Transverse colon (tissue), 3 donors: ENCODE data around the gene NOP56.

Experiments used
- CTCF ChIP-seq, 5 experiments: fragments of 200-600 bp in 3 of 5; fragments of 450-650 bp in 2 of 5; sonication (generic) in 3 of 5; IDR thresholded peaks; 1 replicate in 2 of 5; 2 replicates in 3 of 5; pipeline ENCODE4 v1.5.1; 2016 to 2017; ENCODE audit warnings: antibody characterized with exemption in 5 of 5, inconsistent platforms in 3 of 5, mild to moderate bottlenecking in 2 of 5, moderate library complexity in 1 of 5
- EP300 ChIP-seq: sonication (generic); formaldehyde crosslinking; IDR thresholded peaks from one replicate; pipeline ENCODE4 v1.6.1; 2017; ENCODE audit warnings: antibody characterized with exemption, low read depth
- POLR2A ChIP-seq: fragments of 450-650 bp; IDR thresholded peaks from one replicate; pipeline ENCODE4 v1.6.1; 2016; ENCODE audit warnings: antibody characterized with exemption, mild to moderate bottlenecking, moderate library complexity

GRCh38 chr20:2706688-2707352 lies 54.4 kb downstream of the NOP56 start:
- TF ChIP-seq POLR2A (no peak), CTCF (IDR thresholded peaks at IDR 0.05) (no peak), EP300 (no peak)
